HEK293 (cell line): ENCODE results near the gene ZNF79.

Experiments
- CTCF ChIA-PET: fragments of 350-600 bp; formaldehyde crosslinking; extraction: SDS; loops from one replicate; lab custom pipeline; 2021; ENCODE audit warnings: antibody characterized with exemption; lab: Yijun Ruan, JAX
- POLR2A ChIA-PET: fragments of 300-600 bp; formaldehyde crosslinking; extraction: SDS; loops from one replicate; lab custom pipeline; 2020; ENCODE audit warnings: antibody characterized with exemption, inconsistent platforms; lab: Yijun Ruan, JAX
- H3K27ac ChIP-seq: fragments of 200-500 bp; sonication (Bioruptor generic); 2 replicates; pipeline ENCODE4 v1.5.1; 2014; ENCODE audit warnings: low read depth, low read length, control low read depth, inconsistent platforms; ENCODE audit errors: extremely low read depth
- H3K36me3 ChIP-seq, 2 experiments: fragments of 200-500 bp in 1 of 2; sonication (Bioruptor generic) in 1 of 2; 1 replicate in 1 of 2; 2 replicates in 1 of 2; pipeline ENCODE4 v1.5.1; 2014 to 2017; ENCODE audit warnings: inconsistent platforms in 2 of 2, low read length in 2 of 2; ENCODE audit not compliant: control insufficient read depth in 2 of 2, insufficient read depth in 1 of 2
- H3K4me1 ChIP-seq: fragments of 200-500 bp; sonication (Bioruptor generic); 2 replicates; pipeline ENCODE4 v1.5.1; 2014; ENCODE audit warnings: mild to moderate bottlenecking, low read length, inconsistent platforms; ENCODE audit not compliant: control insufficient read depth, insufficient read depth
- H3K4me3 ChIP-seq: 2 replicates; pipeline ENCODE4 v1.5.1; 2011; ENCODE audit warnings: low read depth, mild to moderate bottlenecking, control low read depth, low read length, moderate library complexity
- H3K9me3 ChIP-seq: fragments of 200-500 bp; sonication (Bioruptor generic); 2 replicates; pipeline ENCODE4 v1.5.1; 2014; ENCODE audit warnings: low read depth, low read length, inconsistent platforms; ENCODE audit not compliant: control insufficient read depth, insufficient read depth
- FEZF1 ChIP-seq: fragments of 450-650 bp; formaldehyde crosslinking; IDR thresholded peaks from 2 replicates; pipeline ENCODE4 v1.5.1; 2016; ENCODE audit warnings: missing biosample characterization, missing genetic modification characterization
- KLF1 ChIP-seq: fragments of 450-650 bp; formaldehyde crosslinking; IDR thresholded peaks from 2 replicates; pipeline ENCODE4 v1.5.1; 2016; ENCODE audit warnings: missing biosample characterization, missing genetic modification characterization
- MEIS1 ChIP-seq: sonication (generic); formaldehyde crosslinking; IDR thresholded peaks from 2 replicates; pipeline ENCODE4 v1.8.1; 2022; ENCODE audit warnings: missing genetic modification reagents, mild to moderate bottlenecking, borderline replicate concordance
- PRDM1 ChIP-seq: fragments of 450-650 bp; formaldehyde crosslinking; IDR thresholded peaks from 2 replicates; pipeline ENCODE4; 2016; ENCODE audit warnings: missing biosample characterization, missing genetic modification characterization
- SP2 ChIP-seq: fragments of 450-650 bp; formaldehyde crosslinking; IDR thresholded peaks from 2 replicates; pipeline ENCODE4 v1.5.1; 2016; ENCODE audit warnings: missing biosample characterization, missing genetic modification characterization
- SP7 ChIP-seq: fragments of 450-650 bp; formaldehyde crosslinking; IDR thresholded peaks from 2 replicates; pipeline ENCODE4 v1.5.1; 2016; ENCODE audit warnings: missing biosample characterization, missing genetic modification characterization
- TCF7L2 ChIP-seq: IDR thresholded peaks from 2 replicates; pipeline ENCODE4 v1.6.1; 2011; ENCODE audit warnings: low read depth, mild to moderate bottlenecking, inconsistent platforms, low read length, moderate library complexity, borderline replicate concordance
- ZBTB48 ChIP-seq: fragments of 450-650 bp; formaldehyde crosslinking; IDR thresholded peaks from 2 replicates; pipeline ENCODE4 v1.5.1; 2016; ENCODE audit warnings: missing biosample characterization, missing genetic modification characterization
- ZBTB7A ChIP-seq: fragments of 450-650 bp; formaldehyde crosslinking; IDR thresholded peaks from 2 replicates; pipeline ENCODE4 v1.5.1; 2016; ENCODE audit warnings: low read depth, missing biosample characterization, missing genetic modification characterization
- ZFHX2 ChIP-seq: fragments of 450-650 bp; formaldehyde crosslinking; conservative IDR thresholded peaks from 2 replicates; pipeline ENCODE4 v1.5.1; 2016; ENCODE audit warnings: missing biosample characterization, missing genetic modification characterization
- ZNF138 ChIP-seq: fragments of 450-650 bp; formaldehyde crosslinking; IDR thresholded peaks from 2 replicates; pipeline ENCODE4 v1.5.1; 2016; ENCODE audit warnings: missing biosample characterization, missing genetic modification characterization, borderline replicate concordance
- ZNF140 ChIP-seq: fragments of 450-650 bp; formaldehyde crosslinking; IDR thresholded peaks from 2 replicates; pipeline ENCODE4 v1.5.1; 2016; ENCODE audit warnings: missing biosample characterization, missing genetic modification characterization
- ZNF155 ChIP-seq: fragments of 450-650 bp; formaldehyde crosslinking; IDR thresholded peaks from 2 replicates; pipeline ENCODE4 v1.5.1; 2016; ENCODE audit warnings: missing biosample characterization, missing genetic modification characterization
- ZNF16 ChIP-seq: fragments of 450-650 bp; formaldehyde crosslinking; IDR thresholded peaks from 2 replicates; pipeline ENCODE4 v1.5.1; 2016; ENCODE audit warnings: low read depth, missing biosample characterization, missing genetic modification characterization
- ZNF18 ChIP-seq: fragments of 450-650 bp; formaldehyde crosslinking; IDR thresholded peaks from 2 replicates; pipeline ENCODE4 v1.5.1; 2016; ENCODE audit warnings: missing biosample characterization, missing genetic modification characterization
- ZNF223 ChIP-seq: fragments of 450-650 bp; formaldehyde crosslinking; IDR thresholded peaks from 2 replicates; pipeline ENCODE4 v1.5.1; 2016; ENCODE audit warnings: missing biosample characterization, missing genetic modification characterization
- ZNF239 ChIP-seq: fragments of 450-650 bp; formaldehyde crosslinking; IDR thresholded peaks from 2 replicates; pipeline ENCODE4 v1.5.1; 2016; ENCODE audit warnings: missing biosample characterization, missing genetic modification characterization
- ZNF292 ChIP-seq: fragments of 450-650 bp; formaldehyde crosslinking; IDR thresholded peaks from 2 replicates; pipeline ENCODE4 v1.5.1; 2016; ENCODE audit warnings: low read depth, missing biosample characterization, missing genetic modification characterization, borderline replicate concordance
- ZNF366 ChIP-seq: fragments of 450-650 bp; formaldehyde crosslinking; conservative IDR thresholded peaks from 2 replicates; pipeline ENCODE4 v1.5.1; 2016; ENCODE audit warnings: missing biosample characterization, missing genetic modification characterization
- ZNF37A ChIP-seq: fragments of 450-650 bp; IDR thresholded peaks from 2 replicates; pipeline ENCODE4 v1.5.1; 2018; ENCODE audit warnings: missing biosample characterization, missing genetic modification characterization
- ZNF394 ChIP-seq: fragments of 450-650 bp; formaldehyde crosslinking; IDR thresholded peaks from 2 replicates; pipeline ENCODE4 v1.5.1; 2016; ENCODE audit warnings: missing biosample characterization, missing genetic modification characterization, mild to moderate bottlenecking, moderate library complexity, borderline replicate concordance
- ZNF530 ChIP-seq: fragments of 450-650 bp; formaldehyde crosslinking; IDR thresholded peaks from 2 replicates; pipeline ENCODE4 v1.5.1; 2016; ENCODE audit warnings: low read depth, missing biosample characterization, missing genetic modification characterization
- ZNF561 ChIP-seq: fragments of 450-650 bp; IDR thresholded peaks from 2 replicates; pipeline ENCODE4 v1.5.1; 2018; ENCODE audit warnings: missing biosample characterization, missing genetic modification characterization, borderline replicate concordance
- ZNF571 ChIP-seq: fragments of 450-650 bp; formaldehyde crosslinking; IDR thresholded peaks from 2 replicates; pipeline ENCODE4 v1.5.0; 2017; ENCODE audit warnings: missing biosample characterization, missing genetic modification characterization
- ZNF623 ChIP-seq: fragments of 450-650 bp; formaldehyde crosslinking; IDR thresholded peaks from 2 replicates; pipeline ENCODE4 v1.5.1; 2016; ENCODE audit warnings: missing biosample characterization, missing genetic modification characterization
- ZNF670 ChIP-seq: fragments of 450-650 bp; formaldehyde crosslinking; IDR thresholded peaks from 2 replicates; pipeline ENCODE4 v1.5.1; 2016; ENCODE audit warnings: missing biosample characterization, missing genetic modification characterization, low read depth
- ZNF677 ChIP-seq: fragments of 450-650 bp; IDR thresholded peaks from 2 replicates; pipeline ENCODE4 v1.5.0; 2018; ENCODE audit warnings: missing biosample characterization, mild to moderate bottlenecking, missing genetic modification characterization, moderate library complexity
- ZNF704 ChIP-seq: fragments of 450-650 bp; formaldehyde crosslinking; IDR thresholded peaks from 2 replicates; pipeline ENCODE4 v1.5.1; 2016; ENCODE audit warnings: missing biosample characterization, missing genetic modification characterization
- ZNF747 ChIP-seq: fragments of 450-650 bp; formaldehyde crosslinking; IDR thresholded peaks from 2 replicates; pipeline ENCODE4 v1.5.1; 2016; ENCODE audit warnings: missing biosample characterization, missing genetic modification characterization
- ZNF843 ChIP-seq: fragments of 450-650 bp; formaldehyde crosslinking; IDR thresholded peaks from 2 replicates; pipeline ENCODE4 v1.5.1; 2016; ENCODE audit warnings: missing biosample characterization, missing genetic modification characterization
- ZXDB ChIP-seq: fragments of 450-650 bp; formaldehyde crosslinking; IDR thresholded peaks from 2 replicates; pipeline ENCODE4 v1.5.1; 2016; ENCODE audit warnings: missing biosample characterization, missing genetic modification characterization
- TF ChIP-seq, protein P1 (sequence below): IDR thresholded peaks from 2 replicates; pipeline ENCODE4 v1.6.1; 2011; ENCODE audit warnings: mild to moderate bottlenecking, low read depth, low read length, borderline replicate concordance
- TF ChIP-seq, protein P2 (sequence below): fragments of 450-650 bp; IDR thresholded peaks from 2 replicates; pipeline ENCODE4 v1.5.1; 2018; ENCODE audit warnings: missing biosample characterization, mild to moderate bottlenecking, missing genetic modification characterization

ZNF79 gene

DNA sequence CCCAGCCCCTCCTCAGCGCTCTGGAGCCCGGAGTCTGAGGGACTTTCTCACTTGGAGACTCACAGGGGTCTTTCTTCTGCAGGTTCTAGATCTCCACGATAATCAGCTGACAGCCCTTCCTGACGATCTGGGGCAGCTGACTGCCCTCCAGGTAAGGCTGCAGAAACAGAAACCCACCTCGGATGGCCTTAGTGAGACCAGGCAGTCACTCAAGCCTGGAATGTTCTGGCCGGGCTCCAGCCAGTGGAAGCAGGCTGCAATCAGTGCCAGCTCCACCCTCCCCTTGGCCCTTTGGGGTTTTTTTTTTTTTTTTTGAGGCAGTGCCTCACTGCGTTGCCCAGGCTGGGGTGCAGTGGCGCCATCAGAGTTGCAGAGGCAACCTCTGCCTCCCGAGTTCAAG is 34.7 kb downstream of the ZNF79 start:
- ChIA-PET CTCF (interaction anchor here (0.6 kb wide), 1 partner anchor 116 kb away, joined by 3 read pairs; no protein-coding TSS in a partner anchor), POLR2A (no interaction called here)
- Histone ChIP-seq H3K36me3 (peaks cover 0 to 75% of the 10 kb centered on the region in 2 experiments; a peak in 2 of 3 replicates), H3K4me3 (no peak overlapping the region), H3K4me1 (no peaks in the 10 kb centered on the region), H3K27ac (no peak overlapping the region), H3K9me3 (no peaks in the 10 kb centered on the region)
- TF ChIP-seq ZNF239 (tag by site-specific recombination) (no peak), SP2 (tag by site-specific recombination) (no peak), ZNF155 (tag by site-specific recombination) (no peak), ZNF571 (tag by site-specific recombination) (no peak), SP7 (no peak), ZNF18 (tag by site-specific recombination) (no peak), MEIS1 (CRISPR knock-in tag) (no peak), ZNF623 (tag by site-specific recombination) (no peak), ZNF677 (tag by site-specific recombination) (no peak), ZBTB48 (tag by site-specific recombination) (no peak), PRDM1 (tag by site-specific recombination) (no peak), ZBTB7A (no peak), ZNF16 (tag by site-specific recombination) (no peak), ZNF37A (no peak), ZNF366 (no peak), ZNF394 (tag by site-specific recombination) (no peak), ZNF292 (tag by site-specific recombination) (no peak)
- TF ChIP-seq, protein P1, sequence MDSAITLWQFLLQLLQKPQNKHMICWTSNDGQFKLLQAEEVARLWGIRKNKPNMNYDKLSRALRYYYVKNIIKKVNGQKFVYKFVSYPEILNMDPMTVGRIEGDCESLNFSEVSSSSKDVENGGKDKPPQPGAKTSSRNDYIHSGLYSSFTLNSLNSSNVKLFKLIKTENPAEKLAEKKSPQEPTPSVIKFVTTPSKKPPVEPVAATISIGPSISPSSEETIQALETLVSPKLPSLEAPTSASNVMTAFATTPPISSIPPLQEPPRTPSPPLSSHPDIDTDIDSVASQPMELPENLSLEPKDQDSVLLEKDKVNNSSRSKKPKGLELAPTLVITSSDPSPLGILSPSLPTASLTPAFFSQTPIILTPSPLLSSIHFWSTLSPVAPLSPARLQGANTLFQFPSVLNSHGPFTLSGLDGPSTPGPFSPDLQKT = no peak

GRCh38 chr9:127463382-127463781 is 39.2 kb downstream of the ZNF79 start:
- no peak overlapping the region for H3K4me3 ChIP-seq
- no peak overlapping the region for H3K27ac ChIP-seq
- CTCF ChIA-PET = interaction anchor here (0.5 to 1.1 kb wide), 5 partner anchors 8 to 406 kb away, joined by 3 to 4 read pairs (median 3); no protein-coding TSS in a partner anchor
- POLR2A ChIA-PET = interaction anchor here (2.0 kb wide), 1 partner anchor 11 kb away, joined by 13 read pairs; the partner anchor contains the start of gene LRSAM1
- peaks cover 0 to 69% of the 10 kb centered on the region in 2 experiments; a peak in 2 of 3 replicates for H3K36me3 ChIP-seq
- no peaks in the 10 kb centered on the region for H3K4me1 ChIP-seq
- H3K9me3 ChIP-seq = no peaks in the 10 kb centered on the region
- no peak for TF ChIP-seq ZNF843
- no peak for TF ChIP-seq ZNF138 (tag by site-specific recombination)
- no peak for TF ChIP-seq KLF1 (tag by site-specific recombination)
- TF ChIP-seq ZNF530 (tag by site-specific recombination) = no peak
- no peak for TF ChIP-seq TCF7L2
- TF ChIP-seq, protein P2, sequence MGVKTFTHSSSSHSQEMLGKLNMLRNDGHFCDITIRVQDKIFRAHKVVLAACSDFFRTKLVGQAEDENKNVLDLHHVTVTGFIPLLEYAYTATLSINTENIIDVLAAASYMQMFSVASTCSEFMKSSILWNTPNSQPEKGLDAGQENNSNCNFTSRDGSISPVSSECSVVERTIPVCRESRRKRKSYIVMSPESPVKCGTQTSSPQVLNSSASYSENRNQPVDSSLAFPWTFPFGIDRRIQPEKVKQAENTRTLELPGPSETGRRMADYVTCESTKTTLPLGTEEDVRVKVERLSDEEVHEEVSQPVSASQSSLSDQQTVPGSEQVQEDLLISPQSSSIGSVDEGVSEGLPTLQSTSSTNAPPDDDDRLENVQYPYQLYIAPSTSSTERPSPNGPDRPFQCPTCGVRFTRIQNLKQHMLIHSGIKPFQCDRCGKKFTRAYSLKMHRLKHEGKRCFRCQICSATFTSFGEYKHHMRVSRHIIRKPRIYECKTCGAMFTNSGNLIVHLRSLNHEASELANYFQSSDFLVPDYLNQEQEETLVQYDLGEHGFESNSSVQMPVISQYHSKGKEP (tag by site-specific recombination) = no peak
- no peak for TF ChIP-seq ZXDB
- TF ChIP-seq FEZF1 (tag by site-specific recombination) = no peak
- TF ChIP-seq ZNF747 (tag by site-specific recombination) = no peak
- TF ChIP-seq ZNF704 (tag by site-specific recombination) = no peak
- TF ChIP-seq ZNF223 (tag by site-specific recombination) = no peak
- no peak for TF ChIP-seq ZNF561 (tag by site-specific recombination)
- TF ChIP-seq ZNF140 (tag by site-specific recombination) = no peak
- no peak for TF ChIP-seq ZNF670
- no peak for TF ChIP-seq ZFHX2 (tag by site-specific recombination)
